ENCODE data around the gene TNFRSF19.

TNFRSF19 gene

DNA sequence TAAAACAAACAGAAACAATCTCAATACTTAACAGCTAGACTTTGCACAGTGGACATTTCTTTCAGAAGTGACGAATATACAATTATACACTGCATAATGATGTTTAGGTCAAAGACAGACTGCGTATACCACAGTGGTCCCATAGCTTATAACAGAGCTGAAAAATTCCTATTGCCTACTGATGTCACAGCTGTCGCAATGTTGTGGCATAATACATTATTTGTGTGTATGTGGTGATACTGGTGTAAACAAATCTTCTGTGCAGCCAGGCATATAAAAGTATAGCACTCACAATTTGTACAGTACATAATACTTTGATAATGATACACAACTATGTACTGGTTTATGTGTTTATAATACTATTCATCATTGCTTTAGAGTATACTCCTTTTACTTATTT lies 116.7 kb downstream of the TNFRSF19 start:
- ChIA-PET CTCF (no interaction called here), POLR2A (no interaction called here)
- H3K4me3 ChIP-seq (ENCODE audit: low read depth, low read length) = no peak overlapping the region
- no peak for DNase-seq (ENCODE audit: low read depth, low spot score)
- no peak for TF ChIP-seq CTCF (IDR thresholded peaks at IDR 0.05; ENCODE audit: insufficient read depth, low read length, missing control alignments)

DNA sequence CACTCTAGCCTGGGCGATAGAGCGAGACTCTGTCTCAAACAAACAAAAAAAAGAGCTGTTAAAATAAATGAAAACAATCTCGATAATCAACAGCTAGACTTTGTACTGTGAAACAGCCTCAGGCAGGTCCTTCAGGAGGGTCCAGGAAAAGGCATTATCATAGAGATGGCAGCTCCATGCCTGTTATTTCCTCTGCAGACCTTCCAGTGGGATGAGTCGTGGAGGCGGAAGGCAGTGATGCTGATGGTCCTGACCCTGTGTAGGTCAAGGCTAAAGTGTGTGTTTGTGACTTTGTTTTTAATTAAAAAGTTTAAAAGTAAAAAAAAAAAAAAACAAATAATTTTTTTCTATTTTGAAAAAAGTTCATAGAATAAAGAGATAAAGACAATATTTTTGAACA lies 117.4 kb downstream of the TNFRSF19 start:
- no peak for TF ChIP-seq CTCF (IDR thresholded peaks at IDR 0.05; ENCODE audit: insufficient read depth, low read length, missing control alignments)
- CTCF ChIA-PET = no interaction called here
- no peak for DNase-seq (ENCODE audit: low read depth, low spot score)
- H3K4me3 ChIP-seq (ENCODE audit: low read depth, low read length) = no peak overlapping the region
- POLR2A ChIA-PET = interaction anchor here (0.6 kb wide), 1 partner anchor 15 kb away, joined by 3 read pairs; no protein-coding TSS in a partner anchor

GRCh38 chr13:23688336-23688735 lies 118.1 kb downstream of the TNFRSF19 start:
- DNase-seq (ENCODE audit: low read depth, low spot score) = no peak
- TF ChIP-seq CTCF (IDR thresholded peaks at IDR 0.05; ENCODE audit: insufficient read depth, low read length, missing control alignments) = no peak
- CTCF ChIA-PET = no interaction called here
- POLR2A ChIA-PET = interaction anchor here (0.6 kb wide), 1 partner anchor 14 kb away, joined by 3 read pairs; no protein-coding TSS in a partner anchor
- no peak overlapping the region for H3K4me3 ChIP-seq (ENCODE audit: low read depth, low read length)

- CTCF ChIA-PET = interaction anchor here (0.6 to 1.2 kb wide), 2 partner anchors 10 to 17 kb away, joined by 3 read pairs; no protein-coding TSS in a partner anchor
- POLR2A ChIA-PET = no interaction called here
- no peak for DNase-seq (ENCODE audit: low read depth, low spot score)
- no peak overlapping the region for H3K4me3 ChIP-seq (ENCODE audit: low read depth, low read length)
- no peak for TF ChIP-seq CTCF (IDR thresholded peaks at IDR 0.05; ENCODE audit: insufficient read depth, low read length, missing control alignments)
Measured at GRCh38 chr13:23690668-23691067, 120.5 kb downstream of the TNFRSF19 start.

DNA sequence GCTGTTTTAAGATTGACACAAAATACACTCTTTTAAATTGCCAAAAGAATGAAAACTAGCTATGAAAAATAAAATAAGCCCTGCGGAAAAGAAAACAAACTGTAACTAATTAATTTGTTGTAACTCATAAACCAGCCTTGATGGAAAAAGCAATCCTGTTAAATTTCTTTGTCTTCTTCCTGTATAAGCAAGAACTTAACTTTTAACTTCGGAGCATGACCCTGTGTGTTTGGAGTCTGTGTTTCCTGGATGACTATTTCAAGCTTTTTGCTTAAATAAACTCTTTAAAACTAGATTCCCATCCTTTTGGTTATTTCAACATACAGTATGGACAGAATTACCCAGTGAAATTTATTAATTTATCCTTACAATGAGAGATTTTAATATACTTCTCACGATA lies 122.6 kb downstream of the TNFRSF19 start:
- CTCF ChIA-PET = no interaction called here
- POLR2A ChIA-PET = no interaction called here
- TF ChIP-seq CTCF (IDR thresholded peaks at IDR 0.05; ENCODE audit: insufficient read depth, low read length, missing control alignments) = no peak
- H3K4me3 ChIP-seq (ENCODE audit: low read depth, low read length) = no peak overlapping the region
- no peak for DNase-seq (ENCODE audit: low read depth, low spot score)

DNA sequence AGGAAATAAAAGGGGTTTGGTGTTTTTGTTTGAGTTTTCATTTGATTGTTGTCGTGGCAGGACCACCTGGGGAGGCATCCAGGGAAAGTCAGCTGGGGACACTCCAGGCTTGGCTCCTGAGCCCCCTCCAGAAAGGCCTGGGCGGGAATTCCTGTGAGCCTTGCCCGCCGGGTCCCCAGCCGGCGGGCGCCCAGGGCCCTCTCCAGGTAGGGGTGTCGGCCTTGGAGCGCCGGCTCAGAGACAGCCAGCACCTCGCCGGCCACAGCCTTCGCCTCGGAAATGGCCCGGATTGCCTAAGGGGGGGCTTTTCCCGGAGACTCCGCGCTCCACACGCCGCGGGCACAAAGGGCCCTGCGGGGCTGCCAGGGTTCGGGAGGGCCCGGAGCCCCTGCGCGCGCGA lies 125.0 kb downstream of the TNFRSF19 start:
- TF ChIP-seq CTCF (IDR thresholded peaks at IDR 0.05; ENCODE audit: insufficient read depth, low read length, missing control alignments) = no peak
- no peak for DNase-seq (ENCODE audit: low read depth, low spot score)
- H3K4me3 ChIP-seq (ENCODE audit: low read depth, low read length) = no peak overlapping the region
- CTCF ChIA-PET = no interaction called here
- POLR2A ChIA-PET = no interaction called here

Measured in AG04449 (cell line).